Activated naive CD4-positive, alpha-beta T cell (primary cell): Measurements from ENCODE around the gene NR1H3.

ENCODE experiments used
- DNase-seq, 4 experiments: peaks; one replicate each; lab custom pipeline; 2025; lab: John Stamatoyannopoulos, UW

Gene NR1H3

DNA sequence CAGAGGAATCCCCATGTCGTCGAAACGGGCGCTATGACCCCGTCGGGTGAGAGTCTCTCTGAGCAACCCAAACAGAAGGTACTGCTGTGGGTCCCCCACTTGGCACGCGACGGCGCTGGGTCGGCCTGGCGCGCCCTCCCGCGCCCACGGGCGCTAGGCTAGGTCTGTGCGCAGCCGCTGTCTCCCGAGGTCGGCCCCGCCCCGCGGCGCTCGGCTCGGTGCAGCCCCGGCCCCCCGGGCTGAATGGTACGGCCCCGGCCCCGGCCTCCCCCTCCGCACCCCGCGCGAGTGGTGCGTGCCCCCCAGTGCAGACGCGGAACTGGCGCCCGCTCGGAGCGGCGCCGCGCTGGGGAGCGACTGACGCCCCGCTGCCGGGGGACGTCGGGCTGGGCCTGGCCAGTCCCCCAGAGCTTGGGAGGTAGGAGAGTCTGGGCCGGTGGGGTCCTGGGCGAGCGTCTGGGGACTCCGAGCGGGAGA, 12.1 kb downstream of the NR1H3 start, which contains the start of gene MADD:
TSS of gene MADD (plus strand) at position 305 of the 477 bp plus-strand sequence.
- DNase-seq, result peak; percentile 76 to 92 (median 85)

- no peak for DNase-seq
Observed at GRCh38 chr11:47270331-47271271, 12.8 kb downstream of the NR1H3 start.

- no peak for DNase-seq
Observed at GRCh38 chr11:47271328-47271727, 13.5 kb downstream of the NR1H3 start.

DNA sequence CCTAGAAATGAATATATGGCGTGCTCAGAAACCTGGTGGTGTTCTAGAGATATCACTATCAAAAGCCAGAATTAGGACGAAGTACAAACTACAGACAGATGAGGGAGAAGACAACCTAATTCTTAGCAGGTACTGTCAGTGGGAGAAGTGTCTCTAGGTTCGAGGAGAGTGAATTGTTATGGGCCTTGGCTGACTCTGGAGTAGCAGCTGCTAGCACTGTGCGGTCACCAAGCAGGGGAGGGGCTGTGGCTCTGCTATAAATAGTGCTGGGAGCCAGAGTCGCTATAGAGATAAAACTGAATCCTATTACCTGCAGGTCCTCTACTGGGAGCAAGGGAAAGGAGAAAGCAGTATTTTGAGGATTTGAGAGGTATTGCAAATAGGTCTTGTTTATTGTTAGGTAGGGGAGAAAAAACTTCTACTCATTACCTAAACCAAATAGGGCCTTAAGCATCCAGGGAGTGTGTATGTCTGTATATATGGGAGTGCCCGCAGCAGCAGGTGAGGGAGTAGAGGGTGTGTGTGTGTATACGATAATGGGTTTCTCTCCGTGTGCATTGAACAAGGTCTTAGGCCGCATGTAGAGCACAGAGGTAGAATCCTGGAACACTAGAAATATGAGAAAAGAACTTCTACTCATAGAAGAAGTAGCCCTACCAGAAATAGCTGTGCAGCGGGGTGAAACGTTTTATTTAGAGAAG, 14.3 kb downstream of the NR1H3 start:
- no peak for DNase-seq

DNA sequence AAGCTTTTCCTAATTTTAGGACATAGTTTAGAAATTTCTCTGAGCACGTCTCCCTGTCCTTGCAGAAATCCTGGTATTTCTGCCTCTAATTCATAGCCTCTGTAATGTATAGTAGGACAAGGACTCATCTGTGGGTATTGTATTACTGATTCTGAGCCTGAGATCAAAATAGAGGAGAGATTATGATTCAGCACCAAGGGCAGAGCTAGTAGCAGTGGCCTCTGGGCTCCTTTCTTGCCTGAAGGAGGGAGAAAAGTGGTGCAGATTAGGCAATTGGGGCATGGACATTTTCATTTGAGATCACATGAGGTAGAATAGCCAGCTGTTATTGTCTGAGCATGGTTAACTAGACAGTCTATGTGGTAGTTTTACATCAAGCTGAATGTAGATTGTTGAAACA, 14.9 kb downstream of the NR1H3 start:
- DNase-seq, result no peak

- no peak for DNase-seq
Observed at GRCh38 chr11:47274495-47275235, 16.9 kb downstream of the NR1H3 start.

GRCh38 chr11:47276923-47277322, 19.1 kb downstream of the NR1H3 start:
- no peak for DNase-seq

DNA sequence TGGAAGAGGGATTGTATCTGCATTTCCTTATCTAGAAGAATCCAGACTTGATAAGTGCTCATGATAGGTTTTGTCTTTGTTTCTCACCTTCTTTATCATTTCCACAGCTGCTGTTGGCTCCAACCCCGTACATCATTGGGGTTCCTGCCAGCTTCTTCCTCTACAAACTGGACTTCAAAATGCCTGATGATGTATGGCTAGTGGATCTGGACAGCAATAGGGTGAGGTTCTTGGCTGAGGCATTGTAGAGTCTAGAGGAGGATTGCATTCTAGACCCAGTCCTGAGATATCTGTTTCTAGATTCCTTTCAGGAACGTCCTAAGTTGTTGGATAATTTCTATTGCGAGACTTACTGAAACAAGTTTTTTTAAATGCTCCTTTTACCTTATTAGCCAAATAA, 20.3 kb downstream of the NR1H3 start:
- no peak for DNase-seq

DNA sequence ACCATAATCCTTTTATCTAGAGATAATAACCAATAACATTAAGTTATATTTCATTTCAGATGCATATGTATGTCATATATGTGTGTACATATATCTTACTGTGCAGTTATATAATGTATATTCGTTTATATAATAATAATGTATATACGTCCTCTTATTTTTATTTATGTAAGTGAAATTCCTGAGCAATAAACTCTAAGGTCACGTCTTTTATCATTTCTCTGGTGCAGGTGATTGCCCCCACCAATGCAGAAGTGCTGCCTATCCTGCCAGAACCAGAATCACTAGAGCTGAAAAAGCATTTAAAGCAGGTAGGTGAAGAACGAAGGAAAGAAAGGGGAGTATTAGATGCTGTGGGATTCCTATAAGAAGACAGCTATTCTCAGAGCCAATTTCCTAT, 21.0 kb downstream of the NR1H3 start:
- DNase-seq, result no peak

DNA sequence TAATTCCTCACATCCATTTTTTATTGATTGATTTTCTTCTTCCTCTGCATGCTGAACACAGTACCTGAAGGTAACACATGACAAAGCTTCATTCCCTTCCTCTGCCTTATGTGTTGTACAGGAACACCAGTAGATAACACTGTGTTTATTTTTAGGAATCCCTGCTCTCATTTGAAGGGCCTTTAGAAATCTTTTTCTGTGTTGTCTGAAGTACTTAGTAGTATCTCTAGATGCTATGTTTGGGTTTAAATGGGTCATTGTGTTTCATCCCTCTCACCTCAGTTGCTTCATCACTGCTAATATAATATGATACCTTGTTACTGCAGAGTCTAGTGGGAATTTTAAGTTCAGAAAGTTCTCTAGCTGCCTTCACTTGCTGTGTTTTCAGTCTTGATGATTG, 22.3 kb downstream of the NR1H3 start:
- DNase-seq, result no peak

GRCh38 chr11:47280860-47281259, 23.1 kb downstream of the NR1H3 start:
- no peak for DNase-seq

GRCh38 chr11:47282462-47282861, 24.7 kb downstream of the NR1H3 start:
- DNase-seq, result no peak

- no peak for DNase-seq
Observed at GRCh38 chr11:47284151-47284550, 26.4 kb downstream of the NR1H3 start.

- no peak for DNase-seq
Observed at GRCh38 chr11:47285969-47286770, 28.4 kb downstream of the NR1H3 start.

GRCh38 chr11:47288066-47288465, 30.3 kb downstream of the NR1H3 start:
- DNase-seq, result no peak

DNA sequence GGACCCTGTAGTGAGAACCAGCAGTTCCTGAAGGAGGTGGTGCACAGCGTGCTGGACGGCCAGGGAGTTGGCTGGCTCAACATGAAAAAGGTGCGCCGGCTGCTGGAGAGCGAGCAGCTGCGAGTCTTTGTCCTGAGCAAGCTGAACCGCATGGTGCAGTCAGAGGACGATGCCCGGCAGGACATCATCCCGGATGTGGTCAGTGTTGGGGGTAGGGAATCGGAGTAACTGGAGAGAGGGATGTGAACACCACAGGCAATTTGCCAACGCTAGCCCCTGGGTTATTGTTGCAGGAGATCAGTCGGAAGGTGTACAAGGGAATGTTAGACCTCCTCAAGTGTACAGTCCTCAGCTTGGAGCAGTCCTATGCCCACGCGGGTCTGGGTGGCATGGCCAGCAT, 32.1 kb downstream of the NR1H3 start:
- no peak for DNase-seq

DNA sequence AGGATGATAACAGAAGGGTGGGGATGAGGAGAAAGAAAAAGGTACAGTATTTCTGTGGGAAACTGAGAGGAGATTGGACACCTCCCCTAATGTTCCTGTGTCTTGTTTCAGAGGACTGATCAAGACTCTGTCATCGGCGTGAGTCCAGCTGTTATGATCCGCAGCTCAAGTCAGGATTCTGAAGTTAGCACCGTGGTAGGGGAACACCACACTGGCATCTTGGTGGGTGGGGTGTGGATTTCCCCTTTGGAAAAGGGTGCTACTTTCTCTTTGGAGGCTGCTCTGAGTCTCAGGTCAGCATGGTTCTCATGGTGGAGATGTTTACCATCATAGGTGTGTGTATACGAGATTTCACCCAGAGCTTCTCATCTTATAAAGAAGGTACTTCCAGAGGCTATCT, 37.6 kb downstream of the NR1H3 start:
- no peak for DNase-seq

GRCh38 chr11:47296045-47296444, 38.2 kb downstream of the NR1H3 start:
- DNase-seq, result no peak

- DNase-seq, result no peak
Observed at GRCh38 chr11:47299078-47299477, 41.3 kb downstream of the NR1H3 start.

GRCh38 chr11:47302853-47303252, 45.1 kb downstream of the NR1H3 start:
- DNase-seq, result no peak

GRCh38 chr11:47305734-47306483, 48.1 kb downstream of the NR1H3 start:
- DNase-seq, result no peak
